OCI-LY7 (cell line): ENCODE measurements around the gene AXL. TPM values are rescaled to one million over a fixed set of nuclear protein-coding genes. Genes with fewer than 3 reads are reported as not detected.

Experiments
- BruUV-seq: library from RNA; stranded (reverse); fragments of 400-500 nt; replicated peaks from 2 replicates; lab custom pipeline; 2021; lab: Mats Ljungman, UMichigan
- CTCF ChIA-PET: fragments of 300-600 bp; sonication (Branson Sonifier 250); formaldehyde crosslinking; loops from one replicate; lab custom pipeline; 2022; ENCODE audit warnings: antibody characterized with exemption; ENCODE audit not compliant: unreplicated experiment; lab: Charles Lee
- POLR2A ChIA-PET: fragments of 300-600 bp; sonication (Branson Sonifier 250); formaldehyde crosslinking; loops from one replicate; lab custom pipeline; 2022; ENCODE audit warnings: antibody characterized with exemption; lab: Charles Lee
- DNase-seq: peaks from one replicate; pipeline ENCODE4 v3.0.0-alpha.2; 2015; ENCODE audit warnings: low spot score
- H2AFZ ChIP-seq: fragments of 200-600 bp; sonication (generic), shearing (Covaris generic); 2 replicates; pipeline ENCODE4 v1.6.1; 2014; ENCODE audit warnings: mild to moderate bottlenecking, antibody characterized with exemption, low read length, moderate library complexity
- H3K27ac ChIP-seq: fragments of 200-600 bp; sonication (generic); 2 replicates; pipeline ENCODE4 v1.5.1; 2014; ENCODE audit warnings: mixed run types, low read depth, mild to moderate bottlenecking, moderate library complexity, low read length, inconsistent platforms; ENCODE audit not compliant: poor library complexity, severe bottlenecking
- H3K36me3 ChIP-seq: fragments of 200-600 bp; sonication (generic); 2 replicates; pipeline ENCODE4 v1.6.1; 2014; ENCODE audit warnings: mild to moderate bottlenecking, antibody characterized with exemption, low read length, moderate library complexity, mixed read lengths; ENCODE audit not compliant: insufficient read depth
- H3K4me1 ChIP-seq: fragments of 200-600 bp; sonication (generic); 2 replicates; pipeline ENCODE4 v1.5.1; 2014; ENCODE audit warnings: mild to moderate bottlenecking, low read length; ENCODE audit not compliant: insufficient read depth, poor library complexity, severe bottlenecking
- H3K4me2 ChIP-seq: fragments of 200-600 bp; sonication (generic); 2 replicates; pipeline ENCODE4 v1.6.1; 2014; ENCODE audit warnings: mild to moderate bottlenecking, low read length
- H3K4me3 ChIP-seq: fragments of 200-600 bp; sonication (generic); 2 replicates; pipeline ENCODE4 v1.5.1; 2014; ENCODE audit warnings: mild to moderate bottlenecking, low read depth, low read length; ENCODE audit not compliant: poor library complexity, severe bottlenecking
- H3K79me2 ChIP-seq: fragments of 200-600 bp; sonication (generic); 2 replicates; pipeline ENCODE4 v1.6.1; 2016; ENCODE audit warnings: low read depth, mild to moderate bottlenecking, low read length, moderate library complexity, mixed read lengths; ENCODE audit not compliant: insufficient read depth
- H3K9me2 ChIP-seq: fragments of 200-600 bp; sonication (generic); 2 replicates; pipeline ENCODE4 v1.6.1; 2016; ENCODE audit warnings: mild to moderate bottlenecking, low read length, mixed read lengths; ENCODE audit not compliant: insufficient read depth
- H3K9me3 ChIP-seq: fragments of 200-600 bp; sonication (generic); 2 replicates; pipeline ENCODE4 v1.6.1; 2014; ENCODE audit warnings: mild to moderate bottlenecking, mixed run types, low read length, mixed read lengths
- H4K20me1 ChIP-seq: fragments of 200-600 bp; sonication (generic); 2 replicates; pipeline ENCODE4 v1.6.1; 2014; ENCODE audit warnings: mild to moderate bottlenecking, antibody characterized with exemption, low read length, moderate library complexity, mixed read lengths; ENCODE audit not compliant: insufficient read depth
- CTCF ChIP-seq: fragments of 200-600 bp; sonication (generic); conservative IDR thresholded peaks from 2 replicates; pipeline ENCODE4 v1.5.1; 2014; ENCODE audit warnings: mild to moderate bottlenecking, antibody characterized with exemption, low read length, moderate library complexity, mixed read lengths
- EZH2phosphoT487 ChIP-seq: fragments of 200-600 bp; sonication (generic); IDR thresholded peaks from 2 replicates; pipeline ENCODE4 v1.6.1; 2018; ENCODE audit warnings: low read depth, borderline replicate concordance, mild to moderate bottlenecking, mixed run types, antibody characterized with exemption, low read length, moderate library complexity, mixed read lengths
- intact Hi-C: fragments of 100-400 bp; cut with micrococcal nuclease; formaldehyde crosslinking; loops from one replicate; pipeline ENCODE4 v1.10.0; 2022; ENCODE audit not compliant: unreplicated experiment
- total RNA-seq, 2 experiments: library from RNA; depleted of rRNA in 1 of 2; stranded (reverse); fragments of >200 nt in 1 of 2; shearing (Covaris generic) in 1 of 2; gene quantifications; 2 replicates each; pipeline ENCODE4 v1.2.3, GENCODE V29; 2014 to 2022

The AXL gene
- total RNA-seq, 2 experiments from 2014 or later = not detected

DNA sequence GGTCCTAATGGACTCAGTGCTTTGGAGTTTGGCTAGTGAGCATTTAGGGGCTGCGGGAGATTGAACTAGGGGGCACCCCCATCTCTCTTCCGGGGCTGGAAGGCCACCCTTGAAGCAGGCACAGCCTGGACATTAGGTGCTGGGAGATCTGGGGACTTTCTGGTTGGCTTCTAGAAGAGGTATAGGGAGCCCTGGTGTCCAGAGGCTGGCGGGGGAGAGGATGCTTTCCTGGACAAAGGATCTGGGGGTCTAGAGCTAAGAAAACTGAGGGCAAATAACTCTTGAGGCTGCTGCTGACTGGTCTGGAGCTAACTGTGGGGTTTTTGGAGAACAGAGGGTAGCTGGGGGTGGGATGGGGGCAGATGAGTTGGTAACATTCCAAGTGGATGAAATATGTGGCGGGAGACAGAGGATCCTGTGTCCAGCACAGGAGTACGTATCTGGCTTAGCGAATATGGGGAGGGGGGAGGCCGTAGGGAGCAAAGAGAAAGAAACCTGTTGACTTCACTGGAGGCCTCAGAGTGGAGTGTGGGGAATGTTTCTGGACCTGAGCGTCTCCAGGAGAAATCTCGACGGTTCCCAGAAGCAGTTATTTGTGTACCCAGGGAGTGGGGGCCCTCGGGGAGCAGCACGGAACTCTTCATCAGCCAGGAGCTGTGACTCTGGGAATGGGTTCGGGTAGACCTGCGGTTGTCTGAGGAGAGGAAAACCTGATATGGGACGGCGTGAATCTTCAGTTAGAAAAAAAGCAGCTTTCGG lies 46.6 kb downstream of the AXL start:
- no peak overlapping the region for H2AFZ ChIP-seq
- peaks cover 15% of the 10 kb centered on the region for H3K4me1 ChIP-seq
- H3K79me2 ChIP-seq = peaks cover 61% of the 10 kb centered on the region
- peaks cover 19% of the 10 kb centered on the region for H4K20me1 ChIP-seq
- H3K4me3 ChIP-seq = peak overlapping the region; percentile 96
- H3K4me2 ChIP-seq = peak overlapping the region; percentile 81
- ChIA-PET CTCF (interaction anchor here (0.5 to 0.7 kb wide), 3 partner anchors 26 to 732 kb away, joined by 3 to 15 read pairs (median 4); no protein-coding TSS in a partner anchor), POLR2A (interaction anchor here (0.6 to 1.4 kb wide), 4 partner anchors 21 to 216 kb away, joined by 3 read pairs; partner anchors contain the start of gene B9D2)
- BruUV-seq = no TSS peak
- H3K9me3 ChIP-seq = no peaks in the 10 kb centered on the region
- peak overlapping the region; percentile 83 for H3K27ac ChIP-seq
- TF ChIP-seq CTCF (no peak), EZH2phosphoT487 (no peak)
- peak; percentile 17 for DNase-seq
- H3K9me2 ChIP-seq = no peaks in the 10 kb centered on the region
- peaks cover 55% of the 10 kb centered on the region for H3K36me3 ChIP-seq
- intact Hi-C loops = loop anchor here (2.0 kb wide), 1 partner anchor 61 kb away; no protein-coding TSS in a partner anchor

DNA sequence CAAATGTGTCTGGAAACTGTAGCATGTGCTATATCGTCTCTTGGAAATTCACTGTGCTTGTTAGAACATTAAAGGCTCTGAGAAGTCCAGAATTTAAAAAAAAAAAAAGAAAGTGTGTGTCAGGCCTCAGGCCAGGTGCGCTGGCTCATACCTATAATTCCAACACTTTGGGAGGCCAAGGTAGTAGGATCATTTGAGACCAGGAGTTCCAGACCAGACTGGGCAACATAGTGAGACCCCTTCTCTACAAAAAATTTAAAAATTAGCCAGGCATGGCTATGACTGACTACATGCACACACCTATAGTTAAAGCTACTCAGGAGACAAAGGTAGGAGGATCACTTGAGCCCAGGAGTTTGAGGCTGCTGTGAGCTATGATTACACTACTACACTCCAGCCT lies 50.0 kb downstream of the AXL start:
- TF ChIP-seq CTCF = no peak
- no peak for TF ChIP-seq EZH2phosphoT487
- Histone ChIP-seq H3K4me1 (peaks cover 11% of the 10 kb centered on the region), H3K79me2 (peaks cover 57% of the 10 kb centered on the region), H4K20me1 (peaks cover 25% of the 10 kb centered on the region), H3K27ac (no peak overlapping the region), H3K9me3 (no peaks in the 10 kb centered on the region), H3K4me2 (no peak overlapping the region), H3K9me2 (no peaks in the 10 kb centered on the region), H3K4me3 (no peak overlapping the region), H2AFZ (no peak overlapping the region), H3K36me3 (peaks cover 90% of the 10 kb centered on the region)
- POLR2A ChIA-PET = no interaction called here
- CTCF ChIA-PET = no interaction called here
- DNase-seq = no peak
- BruUV-seq = no TSS peak
- intact Hi-C loops = no loop called here

- POLR2A ChIA-PET = no interaction called here
- CTCF ChIA-PET = no interaction called here
- peaks cover 25% of the 10 kb centered on the region for H4K20me1 ChIP-seq
Observed at GRCh38 chr19:41269571-41269970, 50.5 kb downstream of the AXL start.

More at GRCh38 chr19:41269571-41269970, 50.5 kb downstream of the AXL start:
- H3K9me2 ChIP-seq = no peaks in the 10 kb centered on the region
- intact Hi-C loops = no loop called here
- H3K9me3 ChIP-seq = no peaks in the 10 kb centered on the region
- H2AFZ ChIP-seq = no peak overlapping the region
- peaks cover 54% of the 10 kb centered on the region for H3K79me2 ChIP-seq
- no peak overlapping the region for H3K27ac ChIP-seq
- no peak for TF ChIP-seq CTCF
- TF ChIP-seq EZH2phosphoT487 = no peak
- H3K4me3 ChIP-seq = no peak overlapping the region
- peaks cover 95% of the 10 kb centered on the region for H3K36me3 ChIP-seq
- H3K4me1 ChIP-seq = peaks cover 11% of the 10 kb centered on the region
- no TSS peak for BruUV-seq
- no peak overlapping the region for H3K4me2 ChIP-seq
- no peak for DNase-seq
